ENCODE measurements around the gene ST6GALNAC2. TPM values are rescaled to one million over a fixed set of nuclear protein-coding genes. Genes with fewer than 3 reads are reported as not detected.

Gene ST6GALNAC2
- total RNA-seq, 1 donor from 2014 or later = 24.8 TPM

DNA sequence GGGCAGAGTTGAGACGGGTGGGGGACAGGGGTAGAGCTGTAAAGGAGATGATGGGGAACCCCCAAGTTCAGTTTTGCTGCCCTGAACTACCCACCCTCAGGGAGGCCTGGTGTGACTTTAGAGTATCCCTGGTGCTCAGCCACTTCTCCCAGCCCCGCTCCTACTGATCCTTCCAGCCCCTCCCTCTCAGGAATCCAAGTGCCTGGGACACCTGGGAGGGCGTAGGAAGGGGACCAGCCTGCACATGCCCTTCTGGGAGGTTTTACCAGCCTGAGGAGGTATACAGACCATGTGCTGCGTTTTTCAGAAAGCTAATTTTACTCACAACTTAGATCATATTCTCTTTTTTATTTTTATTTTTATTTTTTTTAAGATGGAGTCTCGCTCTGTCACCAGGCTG lies 4.1 kb downstream of the ST6GALNAC2 start:
- no peak for DNase-seq (ENCODE audit: extremely low spot score in 2 of 2)
- Histone ChIP-seq H3K36me3 (no peaks in the 10 kb centered on the region), H3K4me3 (no peak overlapping the region), H3K4me1 (peaks cover 45% of the 10 kb centered on the region), H3K27me3 (no peaks in the 10 kb centered on the region), H3K27ac (peak overlapping the region; percentile 44), H3K9me3 (no peaks in the 10 kb centered on the region)
- TF ChIP-seq, protein P1, sequence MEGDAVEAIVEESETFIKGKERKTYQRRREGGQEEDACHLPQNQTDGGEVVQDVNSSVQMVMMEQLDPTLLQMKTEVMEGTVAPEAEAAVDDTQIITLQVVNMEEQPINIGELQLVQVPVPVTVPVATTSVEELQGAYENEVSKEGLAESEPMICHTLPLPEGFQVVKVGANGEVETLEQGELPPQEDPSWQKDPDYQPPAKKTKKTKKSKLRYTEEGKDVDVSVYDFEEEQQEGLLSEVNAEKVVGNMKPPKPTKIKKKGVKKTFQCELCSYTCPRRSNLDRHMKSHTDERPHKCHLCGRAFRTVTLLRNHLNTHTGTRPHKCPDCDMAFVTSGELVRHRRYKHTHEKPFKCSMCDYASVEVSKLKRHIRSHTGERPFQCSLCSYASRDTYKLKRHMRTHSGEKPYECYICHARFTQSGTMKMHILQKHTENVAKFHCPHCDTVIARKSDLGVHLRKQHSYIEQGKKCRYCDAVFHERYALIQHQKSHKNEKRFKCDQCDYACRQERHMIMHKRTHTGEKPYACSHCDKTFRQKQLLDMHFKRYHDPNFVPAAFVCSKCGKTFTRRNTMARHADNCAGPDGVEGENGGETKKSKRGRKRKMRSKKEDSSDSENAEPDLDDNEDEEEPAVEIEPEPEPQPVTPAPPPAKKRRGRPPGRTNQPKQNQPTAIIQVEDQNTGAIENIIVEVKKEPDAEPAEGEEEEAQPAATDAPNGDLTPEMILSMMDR (IDR thresholded peaks at IDR 0.05) = no peak
- TF ChIP-seq POLR2AphosphoS5 (IDR thresholded peaks at IDR 0.05; ENCODE audit: insufficient read depth in 1 of 2, low read depth in 1 of 2) (peak in 1 of 2 donors; percentile 31), POLR2A (IDR thresholded peaks at IDR 0.05) (no peak)
- intact Hi-C loops (cut with DNase I) = no loop called here

DNA sequence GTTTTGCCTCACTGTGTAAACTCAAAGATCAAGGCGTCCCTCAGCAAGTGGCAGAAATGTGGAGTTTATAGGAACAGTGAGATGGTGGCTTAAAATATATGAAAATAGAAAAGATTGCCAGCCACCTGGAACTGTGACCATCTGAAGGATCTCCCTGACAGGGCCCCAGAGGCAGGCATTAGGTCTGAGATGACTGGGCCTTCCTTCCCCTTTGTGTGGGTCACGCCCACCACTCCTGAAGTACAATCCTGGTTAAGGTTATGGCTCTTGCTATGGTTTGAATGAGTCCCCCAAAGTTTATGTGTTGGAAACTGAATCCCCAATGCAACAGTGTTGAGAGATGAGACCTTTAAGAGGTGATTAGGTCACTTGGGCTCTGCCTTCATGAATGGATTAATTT lies 6.4 kb downstream of the ST6GALNAC2 start:
- intact Hi-C loops (cut with DNase I) = no loop called here
- H3K27ac ChIP-seq = no peak overlapping the region
- DNase-seq (ENCODE audit: extremely low spot score in 2 of 2) = no peak

DNA sequence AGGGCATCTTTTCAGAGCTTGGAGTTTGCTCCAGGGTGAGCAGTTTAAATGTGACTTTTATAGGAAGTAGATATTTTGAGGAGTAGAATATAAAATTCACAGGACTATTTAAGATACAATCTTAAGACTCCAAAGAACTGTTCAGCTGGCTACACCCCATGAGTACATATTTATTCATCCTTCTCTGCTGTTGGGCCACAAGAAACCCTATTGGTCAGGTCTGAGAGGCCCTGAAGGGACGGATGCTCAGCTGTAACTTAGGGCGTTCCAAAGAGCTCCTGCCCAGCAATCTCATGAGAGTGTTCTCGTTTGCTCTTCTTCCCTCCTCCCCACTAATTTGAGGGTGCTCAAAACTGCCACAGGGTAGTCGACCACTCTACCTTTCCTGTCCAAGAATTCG lies 7.3 kb downstream of the ST6GALNAC2 start:
- H3K4me3 ChIP-seq = no peak overlapping the region
- DNase-seq (ENCODE audit: extremely low spot score in 2 of 2) = no peak
- H3K9me3 ChIP-seq = no peaks in the 10 kb centered on the region
- no peaks in the 10 kb centered on the region for H3K36me3 ChIP-seq
- peaks cover 24% of the 10 kb centered on the region for H3K4me1 ChIP-seq
- intact Hi-C loops (cut with DNase I) = no loop called here
- H3K27ac ChIP-seq = no peak overlapping the region
- TF ChIP-seq POLR2A (IDR thresholded peaks at IDR 0.05) (no peak), POLR2AphosphoS5 (IDR thresholded peaks at IDR 0.05; ENCODE audit: insufficient read depth in 1 of 2, low read depth in 1 of 2) (peak in 1 of 2 donors; percentile 65)
- no peaks in the 10 kb centered on the region for H3K27me3 ChIP-seq

More for the DNA sequence above, 6.4 kb downstream of the ST6GALNAC2 start:
- Histone ChIP-seq H3K27me3 (no peaks in the 10 kb centered on the region), H3K4me3 (no peak overlapping the region), H3K9me3 (no peaks in the 10 kb centered on the region), H3K4me1 (peaks cover 26% of the 10 kb centered on the region), H3K36me3 (no peaks in the 10 kb centered on the region)
- TF ChIP-seq POLR2A (IDR thresholded peaks at IDR 0.05) (no peak), POLR2AphosphoS5 (IDR thresholded peaks at IDR 0.05; ENCODE audit: insufficient read depth in 1 of 2, low read depth in 1 of 2) (no peak)
- TF ChIP-seq, protein P1 (IDR thresholded peaks at IDR 0.05) = no peak

DNA sequence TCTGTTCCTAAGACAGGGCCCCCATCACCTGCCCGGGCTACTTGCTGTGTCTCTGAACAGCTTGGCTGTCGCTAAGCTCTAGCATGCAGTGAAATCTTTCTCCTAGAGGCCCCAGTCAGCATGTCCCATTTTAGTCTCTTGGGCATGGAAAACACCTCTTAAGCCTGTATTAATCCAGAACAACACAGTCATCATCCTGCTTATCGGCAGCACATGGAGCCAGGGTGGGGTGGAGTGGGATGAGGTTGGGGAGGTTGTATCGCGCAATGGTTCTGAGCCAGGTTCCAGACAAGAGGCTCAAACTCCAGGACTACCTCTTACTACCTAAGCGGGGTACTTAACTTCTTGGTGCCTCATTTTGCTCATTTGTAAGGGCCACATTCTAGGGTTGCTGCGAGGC lies 7.8 kb downstream of the ST6GALNAC2 start:
- H3K27ac ChIP-seq = no peak overlapping the region
- DNase-seq (ENCODE audit: extremely low spot score in 2 of 2) = no peak
- H3K4me1 ChIP-seq = peaks cover 24% of the 10 kb centered on the region
- intact Hi-C loops (cut with DNase I) = no loop called here
- no peaks in the 10 kb centered on the region for H3K27me3 ChIP-seq
- no peaks in the 10 kb centered on the region for H3K9me3 ChIP-seq
- no peak overlapping the region for H3K4me3 ChIP-seq
- TF ChIP-seq, protein P1 (IDR thresholded peaks at IDR 0.05) = no peak
- TF ChIP-seq POLR2A (IDR thresholded peaks at IDR 0.05) = no peak
- no peak for TF ChIP-seq POLR2AphosphoS5 (IDR thresholded peaks at IDR 0.05; ENCODE audit: insufficient read depth in 1 of 2, low read depth in 1 of 2)
- H3K36me3 ChIP-seq = no peaks in the 10 kb centered on the region

DNA sequence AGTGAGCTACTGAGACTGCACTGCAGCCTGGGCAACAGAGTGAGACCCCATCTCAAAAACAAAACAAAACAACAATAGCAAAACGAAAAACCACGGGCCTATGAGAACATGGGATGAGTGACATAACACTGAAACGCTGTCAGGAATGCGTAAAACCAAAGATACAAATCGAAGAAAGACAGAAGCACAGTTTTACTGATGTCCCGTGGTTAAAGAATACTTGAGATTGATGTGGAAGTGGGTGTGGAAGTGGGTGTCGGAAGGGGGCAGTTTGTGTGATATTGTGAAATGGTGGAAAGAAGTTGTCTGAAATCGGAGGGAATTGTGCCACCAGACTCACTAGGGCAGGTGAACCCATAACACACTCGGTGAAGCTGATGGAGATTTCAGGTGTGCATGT lies 9.5 kb downstream of the ST6GALNAC2 start:
- Histone ChIP-seq H3K9me3 (no peaks in the 10 kb centered on the region), H3K36me3 (no peaks in the 10 kb centered on the region), H3K4me3 (no peak overlapping the region), H3K27me3 (no peaks in the 10 kb centered on the region), H3K4me1 (peaks cover 24% of the 10 kb centered on the region), H3K27ac (no peak overlapping the region)
- TF ChIP-seq, protein P1 (IDR thresholded peaks at IDR 0.05) = no peak
- TF ChIP-seq POLR2AphosphoS5 (IDR thresholded peaks at IDR 0.05; ENCODE audit: insufficient read depth in 1 of 2, low read depth in 1 of 2) = no peak
- TF ChIP-seq POLR2A (IDR thresholded peaks at IDR 0.05) = no peak
- DNase-seq (ENCODE audit: extremely low spot score in 2 of 2) = no peak
- intact Hi-C loops (cut with DNase I) = no loop called here
